GM21529 (cell line): ENCODE results near the gene SNAPC4.

Experiments used
- ATAC-seq: cut with Tn5 transposase; IDR thresholded peaks from one replicate; pipeline ENCODE4 v1.9.1; 2021; ENCODE audit not compliant: unreplicated experiment

The SNAPC4 gene

GRCh38 chr9:136372561-136373299 lies 27.2 kb downstream of the SNAPC4 start:
- no peak for ATAC-seq

DNA sequence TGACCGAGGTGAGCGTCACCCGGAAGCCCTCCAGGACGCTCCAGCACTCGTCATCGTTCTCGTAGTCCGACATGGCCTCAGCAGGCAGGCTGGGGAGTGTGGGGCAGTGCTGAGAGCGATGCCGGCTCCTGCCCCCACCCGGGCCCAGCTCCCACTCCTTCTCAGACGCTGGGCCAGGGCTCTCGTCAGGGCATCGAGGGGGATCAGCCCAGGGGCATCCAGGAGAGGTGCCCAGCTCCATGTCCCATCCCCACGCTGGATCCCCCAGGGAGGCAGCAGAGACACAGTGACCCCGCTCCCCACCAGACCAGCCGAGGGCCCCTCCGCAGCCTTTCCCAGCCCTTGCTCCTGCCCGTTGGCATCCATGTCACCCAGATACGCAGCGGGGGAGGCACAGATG lies 28.0 kb downstream of the SNAPC4 start:
- no peak for ATAC-seq

- ATAC-seq, result no peak
Measured at GRCh38 chr9:136371533-136371880, 28.5 kb downstream of the SNAPC4 start.

DNA sequence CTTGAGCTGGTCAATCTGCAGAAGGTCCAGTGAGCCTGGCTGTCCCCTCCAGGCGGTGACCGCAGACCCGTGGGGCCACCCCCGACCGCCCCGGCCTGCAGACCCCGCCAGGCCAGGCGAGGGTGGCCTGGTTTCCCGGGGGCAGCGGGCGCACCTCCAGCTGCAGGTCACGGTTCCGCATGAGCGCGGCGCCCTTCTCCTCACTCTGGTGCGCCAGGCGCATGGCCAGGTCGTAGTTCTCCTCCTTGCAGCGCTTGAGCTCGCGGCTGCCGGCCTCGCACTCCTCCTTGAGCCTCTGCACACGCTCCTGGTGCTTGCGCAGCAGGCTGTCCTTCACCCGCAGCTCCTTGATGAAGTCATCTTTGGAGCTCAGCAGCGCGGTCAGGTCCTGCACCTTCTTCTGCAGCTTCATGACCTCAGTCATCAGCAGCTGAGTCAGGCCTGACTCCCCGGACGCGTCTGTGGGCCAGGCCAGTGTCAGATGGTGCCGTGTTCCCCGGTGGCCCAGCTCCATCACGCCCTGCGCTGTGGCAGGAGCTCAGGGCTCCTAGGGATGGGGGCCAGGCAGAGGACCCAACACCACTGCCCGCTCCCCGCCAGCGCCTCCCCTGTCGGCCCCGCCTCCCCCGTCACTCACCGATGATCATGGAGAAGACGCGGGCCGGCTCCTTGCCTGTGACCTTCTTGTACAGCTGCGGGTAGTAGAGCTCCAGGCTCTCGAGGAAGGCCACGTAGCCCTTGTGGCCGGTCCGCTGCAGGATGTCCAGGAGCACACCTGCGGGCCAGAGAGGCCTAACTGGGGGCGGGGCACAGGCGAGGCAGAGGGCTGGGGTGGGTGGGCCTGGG lies 29.1 kb downstream of the SNAPC4 start:
- no peak for ATAC-seq

GRCh38 chr9:136370037-136370436 lies 29.9 kb downstream of the SNAPC4 start:
- no peak for ATAC-seq

DNA sequence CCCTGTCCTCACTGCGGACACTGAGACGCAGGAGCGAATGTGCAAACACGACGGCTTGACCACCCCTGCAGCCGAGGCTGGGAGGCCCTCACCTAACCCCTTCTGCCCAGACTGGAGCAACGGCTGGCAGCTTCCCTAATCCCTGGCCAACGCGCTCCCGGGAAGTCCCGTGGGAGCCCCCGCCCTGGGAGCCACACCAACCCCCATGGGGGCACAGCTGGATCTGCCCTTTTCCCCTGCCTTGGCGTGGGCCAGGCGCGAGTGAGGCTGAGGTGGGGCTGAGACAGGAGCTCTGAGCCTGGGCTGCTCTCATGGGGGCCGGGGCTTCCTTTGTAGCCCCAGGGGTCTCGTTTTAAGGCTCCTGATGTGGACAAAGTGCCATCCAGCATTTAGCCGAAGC lies 31.8 kb downstream of the SNAPC4 start:
- no peak for ATAC-seq

GRCh38 chr9:136367296-136368145 lies 32.4 kb downstream of the SNAPC4 start:
- no peak for ATAC-seq

DNA sequence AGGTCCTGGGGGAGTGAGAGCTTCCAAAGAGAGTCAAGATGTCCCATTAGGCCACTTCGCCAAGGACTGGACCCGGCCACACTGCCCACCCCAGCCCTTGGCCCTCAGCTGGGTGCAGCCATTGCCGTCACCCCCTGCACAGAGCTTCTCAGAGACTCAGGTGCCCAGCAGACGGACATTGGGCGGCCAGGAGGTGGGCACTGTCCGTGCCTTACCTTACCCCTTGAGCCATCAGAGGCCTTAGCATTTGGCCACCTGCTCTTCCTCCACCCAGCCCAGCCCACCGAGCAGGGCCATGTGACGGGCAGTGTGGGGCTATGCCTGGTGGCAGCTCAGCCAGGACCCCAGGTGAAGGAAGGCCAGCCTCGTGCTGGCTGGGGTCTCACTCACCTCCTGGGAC lies 33.1 kb downstream of the SNAPC4 start:
- no peak for ATAC-seq

DNA sequence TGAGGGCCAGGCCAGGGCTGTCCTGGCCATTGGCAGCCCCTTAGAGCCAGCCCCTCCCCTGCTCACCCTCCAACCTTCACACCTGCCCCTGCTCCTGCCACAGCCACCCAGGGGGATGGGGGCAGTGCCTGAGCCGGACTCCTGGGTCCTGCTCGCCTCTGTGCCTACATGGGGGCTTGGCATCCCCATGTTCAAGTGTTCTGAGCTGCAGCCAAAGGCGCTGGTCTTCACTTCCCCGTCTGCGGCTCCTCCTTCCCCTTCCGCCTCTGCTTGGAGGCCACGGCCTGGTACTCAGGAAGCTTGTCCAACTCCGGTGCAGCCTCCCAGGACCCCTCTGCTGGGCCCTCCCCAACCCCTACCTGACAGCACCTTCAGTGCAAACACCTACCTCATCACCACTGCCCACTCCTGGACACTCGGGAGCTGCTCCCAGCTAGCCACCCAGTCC lies 34.2 kb downstream of the SNAPC4 start:
- ATAC-seq, result no peak

GRCh38 chr9:136364942-136365774 lies 34.8 kb downstream of the SNAPC4 start:
- ATAC-seq, result no peak

- no peak for ATAC-seq
Measured at GRCh38 chr9:136363949-136364748, 35.8 kb downstream of the SNAPC4 start.

GRCh38 chr9:136363106-136363948 lies 36.6 kb downstream of the SNAPC4 start, which contains the start of gene DNLZ:
Gene DNLZ (minus strand): TSS chr9:136363744. CDS start chr9:136363714, 30 bp downstream.
- ATAC-seq, result peak; percentile 83

DNA sequence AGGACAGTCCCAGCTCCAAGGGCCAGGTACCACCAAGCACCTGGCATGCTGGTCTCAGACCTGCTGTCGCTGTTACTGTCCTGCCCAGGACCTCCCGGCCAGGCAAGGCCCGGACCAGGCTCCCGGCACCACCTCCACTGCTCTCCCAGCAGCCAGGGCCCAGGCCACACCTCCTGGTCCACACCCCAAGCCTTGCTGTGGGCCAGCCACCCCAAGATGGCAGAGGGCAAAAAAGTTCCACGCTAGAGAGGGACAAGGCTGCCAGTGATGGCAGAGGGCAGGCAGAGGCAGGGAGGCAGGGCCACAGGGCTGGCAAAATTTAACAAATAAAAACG lies 37.6 kb downstream of the SNAPC4 start:
- no peak for ATAC-seq

GRCh38 chr9:136361754-136362449 lies 38.1 kb downstream of the SNAPC4 start:
- ATAC-seq, result no peak

- no peak for ATAC-seq
Measured at GRCh38 chr9:136361047-136361753, 38.8 kb downstream of the SNAPC4 start.

DNA sequence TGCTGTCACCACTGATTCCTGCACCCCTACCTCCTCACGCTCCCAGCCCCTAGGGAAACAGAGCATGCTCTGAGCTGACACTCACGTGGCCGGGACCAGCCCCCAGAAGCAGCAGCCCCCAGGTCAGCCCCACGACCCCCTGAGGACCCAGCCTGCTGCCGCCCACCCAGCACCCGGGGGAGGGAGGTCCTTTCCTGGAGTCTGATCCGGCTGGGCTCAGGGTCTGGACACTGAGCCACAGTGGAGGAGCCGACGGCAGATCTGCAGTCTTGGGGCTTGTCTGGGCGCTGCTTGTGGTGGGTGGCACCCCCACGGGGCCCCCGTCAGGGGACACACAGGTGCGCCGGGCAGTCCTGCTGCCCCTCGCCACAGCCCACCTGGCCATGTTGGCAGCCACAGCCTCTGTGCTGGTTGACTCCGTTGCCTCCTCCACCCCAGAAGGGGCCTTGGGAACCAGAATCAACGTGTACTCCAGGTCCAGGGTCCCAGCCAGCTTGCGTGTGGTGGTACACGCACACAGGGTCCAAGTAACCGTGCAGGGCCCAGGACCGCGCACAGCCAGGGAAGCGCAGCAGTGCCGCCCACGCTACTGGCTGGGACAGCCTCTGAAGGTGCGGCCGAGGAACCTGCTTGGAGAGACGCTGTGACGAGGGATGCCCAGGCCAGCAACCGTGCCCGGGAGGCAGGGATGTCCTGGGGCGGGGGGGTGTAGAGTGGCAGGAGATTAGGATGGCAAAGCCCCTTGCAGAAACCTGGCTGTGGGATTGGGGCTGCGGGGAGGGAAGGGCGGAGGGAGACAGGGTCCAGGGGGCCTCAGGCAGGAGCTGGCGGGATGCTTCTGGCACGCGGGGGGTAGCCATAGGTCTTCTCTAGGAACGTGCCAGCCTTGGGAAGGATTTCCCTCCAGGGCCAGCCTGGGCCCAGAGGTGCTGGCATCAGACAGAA lies 39.9 kb downstream of the SNAPC4 start:
- ATAC-seq, result no peak
